ENCODE data around the gene SPATS1.

Gene SPATS1

GRCh38 chr6:44352259-44352658 lies 9.8 kb downstream of the SPATS1 start:
- no peaks in the 10 kb centered on the region for H3K79me2 ChIP-seq (ENCODE audit: insufficient read depth, low read length)
- TF ChIP-seq EZH2 (IDR thresholded peaks at IDR 0.05; ENCODE audit: borderline replicate concordance, low read length) (no peak), CTCF (IDR thresholded peaks at IDR 0.05; ENCODE audit: low read length) (no peak)
- H3K27ac ChIP-seq (ENCODE audit: low read depth, low read length, poor library complexity, severe bottlenecking), result no peak overlapping the region
- no peaks in the 10 kb centered on the region for H3K9me3 ChIP-seq (ENCODE audit: low read length)
- no peaks in the 10 kb centered on the region for H4K20me1 ChIP-seq (ENCODE audit: insufficient read depth, low read length)
- H3K9ac ChIP-seq (ENCODE audit: low read length), result no peak overlapping the region
- H2AFZ ChIP-seq (ENCODE audit: low read length), result no peak overlapping the region
- H3K9me2 ChIP-seq (ENCODE audit: low read depth, low read length), result no peaks in the 10 kb centered on the region
- no peak overlapping the region for H3K4me2 ChIP-seq (ENCODE audit: low read length)
- no peaks in the 10 kb centered on the region for H3K4me1 ChIP-seq (ENCODE audit: insufficient read depth, low read length, severe bottlenecking)
- H3K4me3 ChIP-seq (ENCODE audit: low read depth, low read length, poor library complexity, severe bottlenecking), result no peak overlapping the region
- H3F3A ChIP-seq (ENCODE audit: insufficient read depth, low read length), result no peaks in the 10 kb centered on the region
- no peaks in the 10 kb centered on the region for H3K27me3 ChIP-seq (ENCODE audit: insufficient read depth, low read length)
- H3K36me3 ChIP-seq (ENCODE audit: insufficient read depth, low read length), result no peaks in the 10 kb centered on the region

- Histone ChIP-seq H4K20me1 (ENCODE audit: insufficient read depth, low read length) (no peaks in the 10 kb centered on the region), H3K27ac (ENCODE audit: low read depth, low read length, poor library complexity, severe bottlenecking) (no peak overlapping the region), H3K27me3 (ENCODE audit: insufficient read depth, low read length) (no peaks in the 10 kb centered on the region), H3K9me3 (ENCODE audit: low read length) (no peaks in the 10 kb centered on the region), H2AFZ (ENCODE audit: low read length) (no peak overlapping the region), H3K9me2 (ENCODE audit: low read depth, low read length) (no peaks in the 10 kb centered on the region), H3K9ac (ENCODE audit: low read length) (no peak overlapping the region), H3F3A (ENCODE audit: insufficient read depth, low read length) (no peaks in the 10 kb centered on the region), H3K4me3 (ENCODE audit: low read depth, low read length, poor library complexity, severe bottlenecking) (no peak overlapping the region), H3K4me1 (ENCODE audit: insufficient read depth, low read length, severe bottlenecking) (no peaks in the 10 kb centered on the region), H3K4me2 (ENCODE audit: low read length) (no peak overlapping the region), H3K79me2 (ENCODE audit: insufficient read depth, low read length) (no peaks in the 10 kb centered on the region), H3K36me3 (ENCODE audit: insufficient read depth, low read length) (no peaks in the 10 kb centered on the region)
- TF ChIP-seq CTCF (IDR thresholded peaks at IDR 0.05; ENCODE audit: low read length), result no peak
- no peak for TF ChIP-seq EZH2 (IDR thresholded peaks at IDR 0.05; ENCODE audit: borderline replicate concordance, low read length)
Observed at GRCh38 chr6:44353336-44353735, 10.9 kb downstream of the SPATS1 start.

GRCh38 chr6:44355640-44356039 lies 13.2 kb downstream of the SPATS1 start:
- no peaks in the 10 kb centered on the region for H3K9me2 ChIP-seq (ENCODE audit: low read depth, low read length)
- H3K27ac ChIP-seq (ENCODE audit: low read depth, low read length, poor library complexity, severe bottlenecking), result no peak overlapping the region
- no peaks in the 10 kb centered on the region for H3K27me3 ChIP-seq (ENCODE audit: insufficient read depth, low read length)
- no peaks in the 10 kb centered on the region for H3K79me2 ChIP-seq (ENCODE audit: insufficient read depth, low read length)
- no peak overlapping the region for H3K4me3 ChIP-seq (ENCODE audit: low read depth, low read length, poor library complexity, severe bottlenecking)
- no peak overlapping the region for H2AFZ ChIP-seq (ENCODE audit: low read length)
- no peaks in the 10 kb centered on the region for H3F3A ChIP-seq (ENCODE audit: insufficient read depth, low read length)
- no peak overlapping the region for H3K4me2 ChIP-seq (ENCODE audit: low read length)
- no peaks in the 10 kb centered on the region for H4K20me1 ChIP-seq (ENCODE audit: insufficient read depth, low read length)
- no peaks in the 10 kb centered on the region for H3K36me3 ChIP-seq (ENCODE audit: insufficient read depth, low read length)
- no peak for TF ChIP-seq CTCF (IDR thresholded peaks at IDR 0.05; ENCODE audit: low read length)
- no peak for TF ChIP-seq EZH2 (IDR thresholded peaks at IDR 0.05; ENCODE audit: borderline replicate concordance, low read length)
- no peak overlapping the region for H3K9ac ChIP-seq (ENCODE audit: low read length)
- H3K9me3 ChIP-seq (ENCODE audit: low read length), result no peaks in the 10 kb centered on the region
- no peaks in the 10 kb centered on the region for H3K4me1 ChIP-seq (ENCODE audit: insufficient read depth, low read length, severe bottlenecking)
